ENCODE data around the gene IPO13. TPM values are rescaled to one million over a fixed set of nuclear protein-coding genes. Genes with fewer than 3 reads are reported as not detected.

IPO13 gene
- total RNA-seq, 2 donors from 2014 or later = 18.6 to 21.5 TPM

DNA sequence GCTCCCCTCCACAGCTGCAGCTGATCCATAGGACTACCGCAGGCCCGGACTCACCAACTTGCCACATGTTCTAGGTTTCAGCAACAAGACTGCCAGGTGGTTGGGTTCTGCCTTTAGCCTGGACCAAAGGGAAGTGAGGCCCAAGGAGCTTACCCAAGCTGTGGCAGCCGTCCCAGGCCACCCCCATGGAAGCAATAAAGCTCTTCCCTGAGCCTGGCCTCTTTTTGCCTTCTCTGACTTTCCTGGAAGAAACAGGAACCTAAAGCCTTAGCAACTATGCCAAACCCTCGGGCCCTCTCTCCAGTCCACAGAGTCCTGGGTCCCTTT is 15.8 kb upstream of the IPO13 start:
- Mint-ChIP-seq H3K27ac (no peak overlapping the region), H3K4me1 (peaks cover 16% of the 10 kb centered on the region), H3K4me3 (no peak overlapping the region), H3K9me3 (no peaks in the 10 kb centered on the region), H3K36me3 (ENCODE audit: low read depth) (peaks cover 6% of the 10 kb centered on the region), H3K27me3 (ENCODE audit: insufficient read depth) (peaks cover 23% of the 10 kb centered on the region)
- Histone ChIP-seq H3K4me1 (ENCODE audit: control insufficient read depth, insufficient read depth, low read length) (no peaks in the 10 kb centered on the region), H3K4me3 (ENCODE audit: low read length) (no peak overlapping the region), H3K9me3 (ENCODE audit: control insufficient read depth, low read length) (no peaks in the 10 kb centered on the region), H3K27me3 (ENCODE audit: control insufficient read depth, insufficient read depth, low read length, poor library complexity, severe bottlenecking) (peaks cover 27% of the 10 kb centered on the region), H3K9ac (ENCODE audit: extremely low read depth, low read length, poor library complexity, severe bottlenecking) (no peak overlapping the region), H3K27ac (ENCODE audit: low read depth, low read length) (no peak overlapping the region), H3K36me3 (ENCODE audit: control insufficient read depth, insufficient read depth, low read length) (no peaks in the 10 kb centered on the region)
- 84 to 93% methylated on average over 4 of the region's 4 CpGs for WGBS, 2 experiments (ENCODE audit: insufficient coverage in 1 of 2, insufficient read length in 1 of 2)
- TF ChIP-seq, protein P1, sequence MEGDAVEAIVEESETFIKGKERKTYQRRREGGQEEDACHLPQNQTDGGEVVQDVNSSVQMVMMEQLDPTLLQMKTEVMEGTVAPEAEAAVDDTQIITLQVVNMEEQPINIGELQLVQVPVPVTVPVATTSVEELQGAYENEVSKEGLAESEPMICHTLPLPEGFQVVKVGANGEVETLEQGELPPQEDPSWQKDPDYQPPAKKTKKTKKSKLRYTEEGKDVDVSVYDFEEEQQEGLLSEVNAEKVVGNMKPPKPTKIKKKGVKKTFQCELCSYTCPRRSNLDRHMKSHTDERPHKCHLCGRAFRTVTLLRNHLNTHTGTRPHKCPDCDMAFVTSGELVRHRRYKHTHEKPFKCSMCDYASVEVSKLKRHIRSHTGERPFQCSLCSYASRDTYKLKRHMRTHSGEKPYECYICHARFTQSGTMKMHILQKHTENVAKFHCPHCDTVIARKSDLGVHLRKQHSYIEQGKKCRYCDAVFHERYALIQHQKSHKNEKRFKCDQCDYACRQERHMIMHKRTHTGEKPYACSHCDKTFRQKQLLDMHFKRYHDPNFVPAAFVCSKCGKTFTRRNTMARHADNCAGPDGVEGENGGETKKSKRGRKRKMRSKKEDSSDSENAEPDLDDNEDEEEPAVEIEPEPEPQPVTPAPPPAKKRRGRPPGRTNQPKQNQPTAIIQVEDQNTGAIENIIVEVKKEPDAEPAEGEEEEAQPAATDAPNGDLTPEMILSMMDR (conservative IDR thresholded peaks at IDR 0.05) = no peak
- no peak for DNase-seq

DNA sequence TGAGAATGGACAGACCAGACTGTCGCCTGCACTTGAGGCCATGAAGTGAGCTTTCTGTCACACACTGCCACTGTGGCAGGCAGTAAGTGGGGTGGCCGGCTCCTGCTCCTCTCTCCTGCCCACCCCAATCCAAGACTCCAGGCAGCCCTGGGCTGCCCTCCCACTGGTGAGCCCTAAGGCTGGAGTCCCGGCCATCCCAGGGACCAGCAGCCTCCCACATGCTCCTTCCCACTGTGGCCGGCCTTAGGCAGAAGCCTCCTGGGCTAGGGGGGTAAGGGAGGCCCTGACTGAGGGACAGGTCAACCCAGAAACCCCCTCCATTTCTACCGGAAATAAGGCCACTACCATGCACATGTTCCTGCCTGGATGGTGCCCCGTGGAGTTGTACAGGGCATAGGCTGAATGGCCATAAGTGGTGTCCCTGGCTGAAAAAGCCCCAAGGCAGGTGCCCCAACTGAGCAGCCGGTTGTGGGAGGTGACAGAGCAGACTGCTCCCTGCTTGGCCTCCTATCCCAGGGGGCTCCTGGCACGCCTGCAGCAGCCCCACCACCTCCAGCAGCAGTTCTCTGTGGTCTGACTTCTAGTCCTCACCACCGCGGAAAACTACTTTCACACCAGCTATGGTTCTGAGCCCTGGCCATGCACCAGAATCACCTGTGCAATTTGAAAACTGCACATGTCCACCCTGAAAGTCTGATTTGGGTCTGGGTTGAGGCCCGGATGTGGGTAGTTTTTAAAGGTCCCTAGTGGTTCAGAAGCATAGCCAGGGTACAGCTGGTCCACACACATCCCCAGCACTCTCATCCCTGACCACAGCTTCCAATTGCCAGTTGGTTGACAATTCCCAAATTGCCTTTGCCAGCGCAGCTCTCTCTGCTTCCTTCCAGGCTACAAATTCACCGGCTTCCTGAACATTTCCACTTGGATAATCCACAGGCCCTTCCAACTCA is 14.8 kb upstream of the IPO13 start:
- H3K36me3 Mint-ChIP-seq (ENCODE audit: low read depth) = no peaks in the 10 kb centered on the region
- Histone ChIP-seq H3K36me3 (ENCODE audit: control insufficient read depth, insufficient read depth, low read length) (no peaks in the 10 kb centered on the region), H3K4me3 (ENCODE audit: low read length) (no peak overlapping the region), H3K27me3 (ENCODE audit: control insufficient read depth, insufficient read depth, low read length, poor library complexity, severe bottlenecking) (peaks cover 27% of the 10 kb centered on the region), H3K27ac (ENCODE audit: low read depth, low read length) (no peak overlapping the region), H3K4me1 (ENCODE audit: control insufficient read depth, insufficient read depth, low read length) (no peaks in the 10 kb centered on the region), H3K9me3 (ENCODE audit: control insufficient read depth, low read length) (no peaks in the 10 kb centered on the region), H3K9ac (ENCODE audit: extremely low read depth, low read length, poor library complexity, severe bottlenecking) (no peak overlapping the region)
- peaks cover 16% of the 10 kb centered on the region for H3K4me1 Mint-ChIP-seq
- no peak overlapping the region for H3K4me3 Mint-ChIP-seq
- peaks cover 23% of the 10 kb centered on the region for H3K27me3 Mint-ChIP-seq (ENCODE audit: insufficient read depth)
- H3K27ac Mint-ChIP-seq = no peak overlapping the region
- no peak for DNase-seq
- WGBS, 2 experiments (ENCODE audit: insufficient coverage in 1 of 2, insufficient read length in 1 of 2) = 92 to 97% methylated on average over 9 to 13 of the region's 13 CpGs
- H3K9me3 Mint-ChIP-seq = no peaks in the 10 kb centered on the region
- TF ChIP-seq, protein P1 (conservative IDR thresholded peaks at IDR 0.05) = no peak

- Histone ChIP-seq H3K27me3 (ENCODE audit: control insufficient read depth, insufficient read depth, low read length, poor library complexity, severe bottlenecking) (peaks cover 34% of the 10 kb centered on the region), H3K9me3 (ENCODE audit: control insufficient read depth, low read length) (no peaks in the 10 kb centered on the region), H3K27ac (ENCODE audit: low read depth, low read length) (no peak overlapping the region), H3K9ac (ENCODE audit: extremely low read depth, low read length, poor library complexity, severe bottlenecking) (no peak overlapping the region), H3K4me3 (ENCODE audit: low read length) (peak overlapping the region; percentile 73), H3K4me1 (ENCODE audit: control insufficient read depth, insufficient read depth, low read length) (no peaks in the 10 kb centered on the region), H3K36me3 (ENCODE audit: control insufficient read depth, insufficient read depth, low read length) (no peaks in the 10 kb centered on the region)
- DNase-seq = no peak
- peaks cover 28% of the 10 kb centered on the region for H3K27me3 Mint-ChIP-seq (ENCODE audit: insufficient read depth)
- no peaks in the 10 kb centered on the region for H3K9me3 Mint-ChIP-seq
- H3K4me1 Mint-ChIP-seq = peaks cover 16% of the 10 kb centered on the region
- WGBS, 2 experiments (ENCODE audit: insufficient coverage in 1 of 2, insufficient read length in 1 of 2) = 40 to 48% methylated on average over 5 to 8 of the region's 8 CpGs
- H3K36me3 Mint-ChIP-seq (ENCODE audit: low read depth) = no peaks in the 10 kb centered on the region
- H3K4me3 Mint-ChIP-seq = peak overlapping the region; percentile 62
- H3K27ac Mint-ChIP-seq = no peak overlapping the region
- TF ChIP-seq, protein P1 (conservative IDR thresholded peaks at IDR 0.05) = no peak
These were observed 13.9 kb upstream of the IPO13 start for GRCh38 chr1:43932786-43933385.
